Activated CD8-positive, alpha-beta memory T cell treated with anti-CD3 and anti-CD28 coated beads, Interleukin-2, amount 50 U/mL, for 1 hour (primary cell): Measurements from ENCODE around the gene NFYC.

ENCODE experiments used
- DNase-seq: peaks from one replicate; pipeline ENCODE4 v3.0.0-alpha.2; 2020; ENCODE audit errors: extremely low read depth

NFYC gene

DNA sequence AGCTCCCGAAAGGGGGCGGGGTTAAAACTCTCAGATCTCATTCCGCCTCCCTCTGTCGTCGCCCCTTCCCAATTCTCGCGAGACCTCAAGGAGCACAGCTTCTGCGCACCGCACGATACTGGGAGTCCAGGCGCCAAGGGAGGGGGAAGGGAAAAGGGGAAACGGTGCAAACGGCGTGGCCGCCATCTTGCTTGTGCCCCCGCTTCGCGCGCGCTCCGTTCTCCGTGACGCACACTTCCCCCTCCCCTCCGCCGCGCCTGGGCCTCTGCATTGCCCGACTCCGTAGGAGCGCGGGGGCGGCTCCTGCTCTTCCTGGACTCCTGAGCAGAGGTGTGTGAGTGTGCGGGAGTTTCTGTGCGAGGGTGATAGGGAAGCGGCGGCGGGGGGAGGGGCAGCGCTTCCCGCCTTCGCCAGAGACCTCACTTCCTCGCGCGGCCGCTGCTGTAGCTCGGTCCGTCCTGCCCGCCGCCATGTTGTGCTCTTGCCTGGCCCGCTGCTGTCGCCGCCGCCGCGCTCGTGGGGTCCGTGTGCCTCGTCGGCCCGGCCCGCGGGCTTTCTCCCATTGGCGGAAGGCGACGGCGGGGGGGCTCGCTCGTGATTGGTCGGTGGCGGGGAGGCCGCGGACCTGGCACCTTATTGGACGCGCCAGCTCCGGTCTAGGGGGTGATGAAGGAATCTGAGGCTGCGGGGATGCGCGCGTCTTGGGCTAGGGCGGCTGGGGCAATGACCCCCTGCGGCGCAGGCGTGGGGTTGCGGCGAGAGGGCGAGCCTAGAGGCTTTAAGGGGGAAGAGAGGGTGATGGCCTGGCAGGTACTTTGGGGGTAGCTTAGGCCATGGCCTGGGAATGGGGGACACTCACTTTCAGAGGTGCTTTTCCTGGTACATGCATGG lies at the start of gene NFYC:
NFYC (plus strand) TSS at position 167 of the 891 bp plus-strand sequence. CDS start 47,140 bp downstream, outside the sequence.
- peak; percentile 96 for DNase-seq

DNA sequence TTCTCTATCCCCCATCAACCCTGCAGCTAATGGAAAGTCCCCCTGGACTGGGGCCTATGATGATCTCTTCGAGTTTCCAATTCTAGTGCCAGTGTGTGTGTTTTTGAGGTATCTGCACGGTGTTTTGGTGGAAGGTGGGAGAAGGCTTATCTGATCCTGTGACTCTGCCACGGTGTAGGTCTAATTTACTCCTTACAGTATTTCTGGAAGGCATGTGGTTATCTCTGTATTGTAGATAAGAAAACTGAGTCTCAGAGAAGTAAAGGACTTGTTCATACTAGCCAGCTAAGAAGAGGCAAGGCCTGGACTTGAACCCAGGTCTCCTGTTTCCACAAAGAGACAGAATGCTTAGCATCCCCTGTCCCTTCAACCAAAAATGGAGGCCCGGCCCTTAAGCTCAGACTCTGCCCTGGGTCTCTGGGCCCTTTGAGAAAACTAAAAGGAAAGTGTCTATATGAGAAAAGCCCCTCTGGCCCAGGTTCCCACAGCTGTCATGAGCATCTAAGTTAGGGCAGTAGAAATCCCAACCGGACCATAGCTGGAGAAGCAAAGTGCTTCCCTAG lies 46.3 kb upstream of the NFYC start:
- DNase-seq = no peak

DNA sequence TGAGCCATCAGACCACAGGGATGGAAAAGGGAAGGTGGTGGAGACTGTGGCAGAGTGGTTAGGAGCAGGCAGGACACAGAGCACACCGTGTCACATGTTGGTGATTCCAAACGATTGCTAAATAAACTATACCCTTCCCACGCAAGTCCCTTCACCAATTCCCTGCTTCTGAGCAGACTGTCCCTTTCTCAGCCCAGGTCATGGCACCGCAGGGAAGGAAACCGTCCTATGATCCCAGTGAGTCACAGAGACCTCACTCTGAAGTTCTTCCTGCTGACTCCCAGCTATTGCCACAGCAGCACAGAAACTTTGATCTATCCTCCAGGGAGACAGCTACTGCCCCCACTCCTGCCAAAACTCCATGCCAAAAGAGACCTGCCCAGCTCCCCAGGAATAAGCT lies 45.2 kb upstream of the NFYC start:
- DNase-seq = no peak

DNA sequence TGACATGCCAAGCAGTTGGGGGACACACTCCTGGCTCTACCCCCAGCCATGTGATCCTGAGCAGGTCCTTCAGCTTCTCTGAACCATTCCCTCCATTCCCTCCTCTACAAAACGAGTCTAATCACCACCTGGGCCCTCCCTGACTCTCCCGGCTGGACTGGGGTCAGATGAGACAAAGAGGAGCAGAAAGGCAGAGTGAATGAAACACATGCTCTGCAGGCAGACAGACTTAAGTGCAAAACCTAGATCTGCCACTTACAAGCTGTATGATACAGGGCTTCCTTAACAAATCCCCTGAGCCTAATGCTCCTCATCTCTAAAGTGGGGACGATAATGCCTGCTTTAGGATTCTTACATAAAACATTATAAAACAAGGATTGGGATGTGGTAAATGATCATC lies 43.3 kb upstream of the NFYC start:
- DNase-seq = no peak

DNA sequence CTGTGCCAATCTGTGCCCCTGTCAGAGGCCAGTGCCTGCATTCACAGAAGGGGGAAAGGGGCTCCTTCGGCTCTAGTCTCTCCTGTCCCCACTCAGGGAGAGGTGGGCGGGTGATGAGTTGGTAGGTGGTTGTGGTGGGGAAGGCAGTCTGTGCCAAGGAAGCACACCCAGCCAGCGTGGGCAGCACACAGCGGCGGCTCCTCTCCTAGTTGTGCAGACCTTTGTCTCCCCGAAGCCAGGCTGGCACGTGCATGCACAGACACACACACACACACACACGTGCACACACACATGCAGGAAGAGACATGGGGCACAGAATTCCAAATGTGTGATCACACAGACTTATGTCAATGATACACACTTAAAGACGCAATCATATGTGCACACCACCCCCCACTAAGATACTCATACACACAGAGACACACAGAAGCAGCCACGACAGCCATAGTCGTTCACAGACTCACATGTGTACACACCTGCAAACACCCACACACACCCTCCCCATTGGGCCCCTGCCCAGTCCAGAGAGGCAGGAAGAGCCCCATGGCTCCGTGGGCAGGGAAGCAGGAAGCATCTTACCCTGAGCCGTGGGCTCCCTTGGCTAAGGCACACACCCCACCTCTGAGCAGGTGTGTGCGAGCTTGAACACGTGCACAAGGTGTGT lies 42.4 kb upstream of the NFYC start:
- no peak for DNase-seq

DNA sequence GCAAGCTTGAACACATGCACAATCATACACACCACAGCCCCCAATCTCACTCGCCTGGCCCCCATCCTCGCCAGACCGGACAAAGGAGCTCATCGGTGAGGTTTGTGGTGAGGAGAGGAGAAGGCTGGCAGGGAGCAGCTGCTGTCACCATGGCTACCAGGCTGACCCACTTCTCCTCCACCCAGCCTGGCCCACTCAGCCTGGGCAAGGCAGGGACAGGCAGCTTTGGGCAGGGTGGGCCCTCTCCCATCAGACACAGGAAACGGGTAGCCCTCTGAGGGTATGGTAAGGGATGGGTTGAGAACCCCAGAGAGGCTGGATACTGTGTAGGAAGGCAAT lies 41.9 kb upstream of the NFYC start:
- no peak for DNase-seq

DNA sequence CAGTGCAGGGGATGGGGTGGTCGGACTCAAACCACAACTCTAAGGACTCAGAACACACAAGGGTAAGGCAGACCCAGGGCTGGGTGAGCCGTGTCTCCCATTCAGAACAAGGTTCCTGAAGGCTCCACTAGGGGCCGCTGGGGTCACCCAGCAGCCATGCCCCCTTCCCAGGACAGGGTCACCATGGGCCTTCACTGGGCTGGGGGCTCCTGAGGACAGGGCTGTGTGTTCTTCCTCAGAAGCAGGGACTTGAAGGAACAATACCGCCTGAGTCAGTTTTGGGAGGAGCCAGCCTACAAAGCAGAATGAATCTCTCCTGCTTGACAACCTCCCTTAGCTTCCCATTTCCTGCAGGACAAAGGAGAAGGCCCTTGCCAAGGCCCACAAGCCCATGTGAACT lies 41.4 kb upstream of the NFYC start:
- no peak for DNase-seq

DNA sequence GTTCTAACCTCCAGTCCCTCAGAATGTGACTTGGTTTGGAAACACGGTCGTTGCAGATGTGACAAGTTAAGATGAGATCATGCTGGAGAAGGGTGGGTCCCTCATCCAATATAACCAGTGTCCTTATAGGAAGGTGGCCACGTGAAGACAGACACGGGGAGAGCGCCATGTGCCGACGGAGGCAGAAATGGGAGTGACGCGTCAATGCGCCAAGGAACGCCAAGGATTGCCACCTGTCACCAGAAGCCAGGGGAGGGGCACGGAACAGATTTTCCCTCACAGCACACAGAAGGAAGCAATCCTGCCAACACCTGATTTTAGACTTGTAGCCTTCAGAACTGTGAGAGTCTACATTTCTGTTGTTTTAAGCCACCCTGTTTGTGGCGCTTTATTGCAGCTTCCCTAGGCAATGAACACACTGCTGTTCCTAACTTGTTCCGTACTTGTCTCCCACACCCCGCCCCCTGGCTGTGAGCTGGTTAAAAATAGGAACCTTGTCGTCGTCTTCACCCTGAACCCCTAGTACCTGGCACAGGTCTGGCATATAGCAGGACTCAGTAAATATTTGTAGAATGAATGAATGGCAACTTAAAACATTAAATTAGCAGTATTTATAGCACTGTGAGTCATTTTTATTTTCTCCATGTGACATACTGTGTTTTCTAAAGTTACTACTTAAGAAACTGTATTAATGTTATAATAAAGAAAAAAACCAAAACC lies 40.2 kb upstream of the NFYC start:
- DNase-seq = no peak

DNA sequence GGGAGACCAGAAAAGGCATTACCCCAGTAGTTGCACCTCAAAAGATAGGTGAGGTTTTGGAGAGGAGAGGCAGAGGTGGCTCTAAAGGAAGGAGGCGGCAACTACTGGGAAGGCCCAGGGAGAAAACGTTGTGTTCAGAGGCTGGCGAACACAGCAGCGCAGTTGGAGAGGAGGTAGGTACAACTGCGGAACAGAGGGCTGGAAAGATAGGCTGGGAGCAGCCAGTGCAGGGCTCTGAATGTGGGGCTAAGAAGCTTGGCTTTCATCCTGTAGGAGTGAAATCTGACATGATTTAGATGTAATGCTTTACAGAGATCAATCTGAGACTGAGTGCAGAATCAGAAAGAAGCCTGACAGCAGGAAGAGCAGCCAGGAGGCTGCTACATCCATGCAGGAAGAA lies 39.0 kb upstream of the NFYC start:
- no peak for DNase-seq

DNA sequence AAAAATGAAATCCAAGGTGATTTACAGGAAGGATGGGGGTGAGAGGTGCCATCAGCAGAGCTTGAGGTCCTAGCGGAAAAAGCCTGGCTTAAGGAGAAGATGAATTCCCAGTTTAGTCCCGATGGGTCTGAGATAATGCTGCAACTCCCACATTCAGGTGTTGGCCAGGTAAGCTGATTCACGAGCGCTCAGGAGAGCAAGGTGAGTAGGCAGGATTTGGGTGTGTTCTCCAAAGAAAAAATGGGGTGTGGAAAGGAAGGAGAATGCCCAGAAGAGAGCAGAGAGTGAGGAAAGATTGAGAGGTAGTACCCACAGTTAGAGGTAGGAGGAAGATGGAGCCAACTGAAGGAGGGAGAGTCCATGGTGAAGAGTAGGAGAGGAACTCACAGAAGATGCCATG lies 38.5 kb upstream of the NFYC start:
- DNase-seq = no peak

DNA sequence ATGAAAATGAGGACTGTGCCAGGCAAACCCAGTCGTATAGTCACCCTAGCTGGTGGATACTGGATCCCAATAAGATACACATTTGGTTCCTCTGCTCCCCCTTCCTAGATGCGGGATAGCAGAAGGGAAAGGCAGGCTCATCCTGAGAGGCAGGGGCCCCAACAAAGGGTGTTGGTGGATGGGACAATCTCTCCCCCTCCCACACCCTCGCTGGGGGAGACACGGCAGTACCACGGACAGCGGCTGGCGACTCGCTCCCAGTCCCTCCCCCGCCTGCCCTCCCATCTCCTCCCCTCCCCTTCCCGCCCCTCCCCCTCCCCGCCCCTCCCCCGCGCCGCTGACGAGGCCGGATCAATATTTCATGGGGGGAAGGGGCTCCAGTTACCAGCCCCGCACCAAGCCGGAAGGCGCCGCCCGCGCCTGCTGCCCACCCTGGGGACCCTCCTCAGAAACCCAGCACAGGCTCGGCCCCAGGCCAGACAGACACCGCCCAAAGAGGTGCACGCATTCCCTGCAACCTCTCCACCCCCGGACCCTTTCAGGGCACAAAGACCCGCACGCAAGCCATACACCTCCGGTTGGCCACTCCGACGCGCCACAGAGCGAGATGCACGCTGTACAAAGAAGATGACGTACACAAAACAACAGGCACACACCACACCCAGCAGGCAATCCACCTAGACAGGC lies 37.5 kb upstream of the NFYC start:
- DNase-seq = no peak

DNA sequence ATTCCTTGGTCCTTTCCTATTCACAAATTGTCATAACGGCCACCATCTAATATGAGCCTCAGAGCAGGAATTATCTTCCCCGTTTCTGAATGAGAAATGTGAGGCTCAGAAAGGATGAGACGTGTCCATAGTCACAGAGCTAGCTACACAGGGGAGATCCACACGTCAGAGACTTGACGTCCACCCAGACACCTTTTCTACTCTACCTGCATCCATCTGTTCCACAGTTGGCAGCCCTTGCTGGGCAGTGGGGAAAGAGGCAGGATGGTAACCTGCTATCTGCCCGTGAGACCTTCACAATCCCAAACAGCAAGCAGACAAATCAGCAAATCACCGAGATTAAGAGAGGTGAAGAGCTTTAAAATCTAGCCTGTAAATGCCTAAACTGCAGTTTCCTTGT lies 34.5 kb upstream of the NFYC start:
- no peak for DNase-seq

DNA sequence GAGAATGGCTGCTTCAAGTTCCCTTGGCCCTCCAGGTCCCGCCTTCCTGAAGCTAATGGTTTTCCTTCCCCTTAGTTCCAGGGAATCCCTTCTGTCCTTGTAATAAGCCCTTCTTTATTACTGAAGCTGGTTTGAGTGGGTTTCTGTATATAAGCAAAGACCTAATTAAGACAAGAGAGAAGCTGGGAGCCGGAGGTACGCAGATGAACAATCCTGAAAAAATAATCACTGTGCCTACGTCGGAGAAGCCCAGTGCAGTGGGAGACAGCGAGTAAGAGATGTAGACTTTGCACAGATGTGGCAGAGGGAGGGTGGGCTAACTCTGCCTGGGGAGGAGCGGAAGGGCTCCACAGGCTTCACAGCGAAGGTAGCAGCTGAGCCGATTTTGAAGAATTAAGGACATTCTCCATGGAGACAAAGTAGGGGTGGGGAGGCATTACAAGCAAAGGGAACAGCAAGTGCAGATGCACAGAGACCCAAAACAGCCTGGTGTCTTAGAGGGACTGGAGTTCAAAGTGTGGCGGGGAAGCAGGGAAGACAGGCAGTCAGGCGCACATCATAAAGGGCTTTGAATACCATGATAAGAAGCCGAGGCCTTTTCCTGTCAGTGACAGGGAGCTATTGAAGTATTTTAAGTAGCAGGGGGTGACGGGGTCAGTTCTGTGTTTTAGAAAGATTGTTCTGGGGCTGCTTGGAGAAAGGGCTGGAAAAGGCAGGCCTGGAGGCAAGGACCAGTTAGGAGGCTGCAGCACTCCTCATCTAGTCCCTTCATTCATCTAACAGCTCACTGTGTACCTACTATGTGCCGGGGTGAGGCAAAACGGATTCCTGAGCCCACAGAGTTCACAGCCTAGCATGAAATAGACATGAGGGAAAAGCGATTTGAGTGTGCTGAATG lies 32.5 kb upstream of the NFYC start:
- no peak for DNase-seq

DNA sequence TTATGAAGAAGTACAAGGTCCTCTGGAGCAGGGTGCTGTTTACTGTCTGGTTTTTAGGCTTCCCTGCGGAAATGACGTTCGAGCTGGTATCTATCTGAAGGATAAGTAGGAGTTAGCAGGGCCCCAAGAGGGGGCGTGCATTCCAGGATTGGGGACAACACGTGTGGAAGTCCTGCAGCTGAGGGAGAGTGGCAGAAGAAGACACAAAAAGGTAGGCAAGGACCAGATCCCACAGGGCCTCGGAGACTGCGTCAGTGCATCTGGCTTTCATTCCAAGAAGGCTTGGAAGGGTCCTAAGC lies 31.9 kb upstream of the NFYC start:
- DNase-seq = no peak

DNA sequence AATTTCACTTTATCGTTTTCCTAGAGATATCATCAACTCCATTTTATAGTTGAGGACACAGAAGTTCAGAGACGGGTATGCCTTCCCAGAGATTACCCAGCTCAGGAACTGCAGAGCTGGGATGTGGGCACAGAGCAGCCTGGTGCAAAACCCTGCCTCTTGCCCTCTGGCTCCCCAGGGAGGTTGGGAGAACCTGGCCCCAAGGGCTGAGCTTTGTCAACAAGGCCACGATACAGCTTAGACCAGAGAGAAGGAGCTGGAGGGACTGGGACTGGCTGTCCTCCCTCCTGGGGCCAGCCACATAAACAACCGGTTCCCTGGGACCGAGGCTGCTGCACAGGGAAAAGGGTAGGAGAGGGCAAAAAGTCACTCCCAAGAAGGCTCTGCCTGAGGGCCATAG lies 29.8 kb upstream of the NFYC start:
- DNase-seq = no peak

DNA sequence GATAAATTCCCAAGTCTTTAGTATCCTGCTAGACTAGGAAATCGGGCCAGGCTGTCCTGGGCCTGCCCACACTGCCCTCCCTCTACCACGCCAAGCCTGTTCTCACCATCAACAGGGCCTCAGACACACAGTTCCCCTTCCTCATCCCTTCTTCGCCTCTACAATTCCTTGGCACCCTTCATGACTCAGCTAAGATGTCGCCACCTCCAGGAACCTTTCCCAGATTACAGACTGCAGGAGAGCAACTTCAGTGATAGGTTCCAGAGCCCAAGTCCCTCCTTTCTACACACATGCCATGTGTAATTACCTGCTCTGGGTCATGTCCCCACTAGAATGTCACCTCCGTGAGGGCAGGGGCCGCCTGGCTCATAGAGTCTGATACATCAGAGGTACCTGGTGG lies 29.4 kb upstream of the NFYC start:
- no peak for DNase-seq

DNA sequence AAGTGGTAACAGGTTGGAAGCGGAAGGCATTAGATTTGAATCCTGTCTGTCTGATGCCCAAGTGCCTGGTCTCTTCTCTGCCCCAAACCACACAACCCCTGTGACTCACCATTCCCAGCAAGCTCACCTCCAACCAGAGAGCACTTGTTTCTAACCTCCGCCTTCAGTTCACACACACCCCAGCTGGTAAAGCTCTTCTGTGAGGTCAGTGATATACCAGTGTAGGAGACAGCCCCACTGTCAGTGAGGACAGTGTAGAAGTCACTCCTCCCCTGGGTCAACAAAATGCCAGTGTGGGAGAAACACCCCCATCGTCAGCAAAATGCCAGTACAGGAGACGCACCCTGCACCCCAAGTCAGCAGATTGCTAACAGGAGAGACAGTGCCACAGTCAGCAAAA lies 28.6 kb upstream of the NFYC start:
- DNase-seq = no peak

DNA sequence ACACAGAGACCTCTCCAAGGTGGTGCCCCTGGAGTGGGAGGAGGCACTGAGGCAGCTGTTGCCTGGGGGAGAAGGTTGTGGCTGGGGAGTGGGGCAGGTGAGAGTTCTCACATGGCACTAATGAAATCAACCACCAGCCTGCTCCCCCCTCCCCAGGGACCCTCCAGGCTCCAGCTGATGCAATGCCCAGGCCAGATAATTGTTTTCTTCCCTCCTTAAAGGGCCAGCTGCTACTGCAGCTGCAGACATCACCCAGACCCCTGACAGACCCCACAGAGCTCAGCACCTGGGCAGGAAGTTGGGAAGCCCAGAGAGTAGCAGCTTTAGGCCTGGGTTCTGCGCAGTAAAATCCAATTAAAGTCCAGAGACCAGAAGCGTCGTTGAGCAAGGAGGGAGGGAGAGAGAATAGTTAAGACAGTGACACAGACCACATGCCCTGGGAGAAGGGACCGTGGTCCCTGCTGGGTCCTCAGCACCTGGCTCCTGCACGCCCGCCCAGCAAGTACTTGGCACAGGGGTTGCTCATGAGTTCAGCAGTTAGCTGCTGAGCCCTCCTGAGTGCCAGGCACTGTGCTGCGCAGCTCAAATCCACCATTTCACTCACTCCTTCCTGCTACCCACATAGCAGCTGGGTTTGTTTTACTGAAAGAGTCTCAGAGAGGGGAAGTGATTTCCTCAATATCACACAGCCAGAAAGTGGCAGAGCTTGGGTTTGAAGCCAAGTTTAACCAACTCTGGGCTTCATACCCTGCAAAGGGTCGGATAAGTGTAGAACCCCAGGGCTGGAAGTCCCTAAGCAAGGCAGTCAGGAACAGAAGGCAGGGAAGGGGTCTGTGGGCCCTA lies 28.0 kb upstream of the NFYC start:
- no peak for DNase-seq

DNA sequence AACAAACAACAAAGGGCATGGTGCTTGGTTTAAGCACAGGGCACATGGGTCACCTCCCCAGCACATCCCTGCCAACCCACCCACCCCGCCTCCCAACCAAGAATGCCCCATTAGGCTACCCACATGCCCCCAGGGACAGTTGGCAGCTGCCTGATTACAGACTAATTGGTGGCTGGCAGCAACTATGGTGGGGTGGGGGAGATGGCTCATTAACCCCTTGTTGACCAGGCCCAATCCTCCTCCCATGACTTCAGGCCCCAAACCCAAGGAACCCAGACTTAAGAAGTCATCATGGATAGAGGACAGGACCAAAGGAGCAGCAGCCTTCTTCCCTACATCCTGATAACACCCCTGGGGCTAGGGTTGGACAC lies 27.4 kb upstream of the NFYC start:
- no peak for DNase-seq

DNA sequence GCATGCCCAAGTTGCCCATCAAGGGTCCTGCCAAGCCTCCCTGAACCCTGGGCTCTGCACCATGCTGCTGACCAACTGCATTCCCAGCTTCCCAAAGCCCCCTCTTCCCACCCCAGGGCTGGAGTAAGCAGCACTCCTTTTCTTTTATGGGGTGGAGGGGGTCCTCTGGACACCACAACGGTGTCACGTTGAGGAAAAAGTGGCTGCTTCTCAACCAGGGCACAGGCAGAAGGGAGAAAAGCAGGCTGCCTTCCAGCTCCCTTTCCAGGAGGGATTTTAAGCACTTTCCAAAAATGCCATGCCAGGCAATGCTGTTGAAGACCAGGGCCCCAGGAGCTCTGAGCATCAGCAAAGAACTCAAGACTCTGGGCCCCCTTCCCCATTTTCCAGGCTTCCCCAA lies 26.7 kb upstream of the NFYC start:
- DNase-seq = no peak
